Activated CD4-positive, alpha-beta T cell treated with anti-CD3 and anti-CD28 coated beads for 36 hours (primary cell): ENCODE measurements around the gene DKK3. TPM values are rescaled to one million over a fixed set of nuclear protein-coding genes. Genes with fewer than 3 reads are reported as not detected.
A peak's percentile ranks its signal among the peaks of the same experiment; 100 is the strongest.

Experiments
- ATAC-seq: fragments of 200-7000 bp; cut with Tn5 transposase; one replicate; pipeline ENCODE4 v1.10.0; 2021; ENCODE audit warnings: mild to moderate bottlenecking, moderate library complexity
- CTCF ChIA-PET: fragments of 350-600 bp; sonication (Branson Sonifier 250); formaldehyde crosslinking; loops from one replicate; lab custom pipeline; 2021; ENCODE audit warnings: antibody characterized with exemption; lab: Charles Lee
- POLR2A ChIA-PET: fragments of 350-600 bp; sonication (Branson Sonifier 250); formaldehyde crosslinking; loops from one replicate; lab custom pipeline; 2021; ENCODE audit warnings: antibody characterized with exemption, inconsistent platforms; lab: Charles Lee
- DNase-seq: peaks from one replicate; pipeline ENCODE4 v3.0.0-alpha.2; 2020
- H3K27ac Mint-ChIP-seq: one replicate; pipeline ENCODE4 v1.8.0; 2021; ENCODE audit warnings: mixed read lengths
- H3K27me3 Mint-ChIP-seq: one replicate; pipeline ENCODE4 v1.8.0; 2021; ENCODE audit warnings: mixed read lengths
- H3K36me3 Mint-ChIP-seq: one replicate; pipeline ENCODE4 v1.8.0; 2021; ENCODE audit warnings: low read depth, mixed read lengths
- H3K4me1 Mint-ChIP-seq: one replicate; pipeline ENCODE4 v1.8.0; 2021; ENCODE audit warnings: mixed read lengths
- H3K4me3 Mint-ChIP-seq: one replicate; pipeline ENCODE4 v1.8.0; 2021; ENCODE audit warnings: mild to moderate bottlenecking, moderate library complexity, mixed read lengths
- H3K9me3 Mint-ChIP-seq: one replicate; pipeline ENCODE4 v1.8.0; 2021; ENCODE audit warnings: low read depth, mixed read lengths
- intact Hi-C, 2 experiments: fragments of 100-400 bp; cut with DNase I in 1 of 2; cut with micrococcal nuclease in 1 of 2; formaldehyde crosslinking; loops; one replicate each; pipeline versions ENCODE4 v1.14.2 to v1.15.1; 2022 to 2024; cut with DNase I, micrococcal nuclease
- total RNA-seq, 2 experiments: library from RNA; stranded (reverse); gene quantifications; one replicate each; pipeline ENCODE4 v1.2.3, GENCODE V29; 2021

DKK3 gene
- not detected for total RNA-seq

DNA sequence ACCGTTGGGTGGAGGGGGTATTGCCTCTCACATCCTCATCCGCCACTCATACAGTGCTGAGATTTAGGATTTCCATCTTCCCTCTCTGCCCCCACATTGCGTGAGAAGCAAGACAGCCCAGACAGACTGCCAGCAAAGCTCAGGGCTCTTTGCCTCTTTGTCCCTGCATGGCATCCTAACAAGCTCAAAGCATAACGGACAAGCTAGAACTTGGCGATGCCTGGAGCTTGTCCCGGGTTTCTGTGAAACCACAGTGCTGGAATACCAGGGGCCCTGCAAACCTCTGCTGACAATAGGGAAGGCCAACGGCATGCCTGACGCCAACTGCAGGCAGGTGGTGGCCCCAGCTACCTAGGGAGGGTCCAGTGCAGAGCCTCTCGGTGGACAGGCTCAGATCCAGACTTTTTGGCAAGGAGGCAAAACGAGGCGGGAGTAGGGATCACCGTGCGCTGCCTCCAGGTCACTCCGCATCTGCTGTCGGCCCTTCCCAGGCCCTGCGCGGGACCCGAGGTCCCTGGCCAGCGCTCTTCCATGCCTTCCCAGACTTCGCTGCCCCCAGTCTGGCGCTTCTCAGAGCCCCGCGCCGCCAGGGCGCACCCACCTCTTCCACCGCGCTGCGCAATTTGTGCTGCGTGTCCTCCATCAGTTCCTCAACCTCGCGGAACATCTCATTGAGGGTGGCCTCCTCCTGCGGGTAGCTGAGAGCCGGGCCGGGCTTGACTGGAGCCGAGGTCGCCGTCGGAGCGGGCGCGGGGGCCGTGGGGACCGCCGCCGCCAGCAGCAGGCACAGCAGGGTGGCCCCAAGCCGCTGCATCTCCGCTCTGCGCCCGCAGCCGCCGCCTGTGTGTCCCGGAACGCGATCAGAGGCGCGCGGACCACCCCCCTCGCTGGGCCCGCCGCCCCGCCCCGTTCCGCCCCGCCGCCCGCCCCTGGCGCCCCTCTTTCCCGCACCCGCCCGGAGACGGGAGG, at the start of gene DKK3:
DKK3 (minus strand) TSS at position 858 of the 969 bp plus-strand sequence; CDS start at position 814, 44 bp downstream.
- CTCF ChIA-PET, result interaction anchor here (1.0 kb wide), 1 partner anchor 17 kb away, joined by 3 read pairs; no protein-coding TSS in a partner anchor
- POLR2A ChIA-PET, result interaction anchor here (0.6 kb wide), 1 partner anchor 37 kb away, joined by 3 read pairs; no protein-coding TSS in a partner anchor

DNA sequence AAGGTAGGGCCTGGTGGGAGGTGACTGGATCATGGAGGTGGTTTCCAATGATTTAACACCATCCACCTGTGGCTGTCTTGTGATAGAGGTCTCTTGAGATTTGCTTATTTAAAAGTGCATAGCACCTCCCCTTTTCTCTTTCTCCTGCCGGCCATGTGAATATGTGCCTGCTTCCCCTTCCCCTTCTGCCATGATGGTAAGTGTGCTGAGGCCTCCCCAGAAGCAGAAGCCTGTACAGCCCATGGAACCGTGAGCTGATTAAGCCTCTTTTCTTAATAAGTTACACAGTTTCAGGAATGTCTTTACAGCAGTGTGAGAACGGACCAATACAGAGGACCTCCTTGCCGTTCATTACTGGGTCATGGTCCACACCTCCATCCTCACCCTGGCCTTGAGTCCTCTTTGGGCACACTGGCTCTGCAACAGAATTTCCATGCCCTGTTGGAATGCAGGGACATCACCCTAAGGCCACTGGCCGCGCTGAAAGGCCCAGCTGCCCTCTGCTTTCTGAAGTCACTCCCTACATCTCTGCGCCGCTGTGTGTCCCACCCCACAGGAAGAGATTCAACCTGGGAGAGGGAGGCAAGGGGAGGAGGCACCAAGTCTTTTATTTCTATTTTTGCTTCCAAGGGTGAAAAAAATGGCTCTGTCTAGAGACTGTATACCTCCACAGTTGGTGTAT, 49.0 kb upstream of the DKK3 start:
- Mint-ChIP-seq H3K36me3 (no peaks in the 10 kb centered on the region), H3K4me1 (peaks cover 1% of the 10 kb centered on the region)

More for the DNA sequence above, at the start of gene DKK3:
- Mint-ChIP-seq H3K9me3 (no peaks in the 10 kb centered on the region), H3K4me3 (peak within 1 kb of the TSS; percentile 55), H3K27me3 (peaks cover 65% of the 10 kb centered on the region), H3K4me1 (peaks cover 11% of the 10 kb centered on the region), H3K27ac (no peak within 1 kb of the TSS), H3K36me3 (no peaks in the 10 kb centered on the region)
- intact Hi-C loops, result no loop called here
- peak; percentile 20 for DNase-seq
- ATAC-seq, result no peak

GRCh38 chr11:12056119-12056518, 47.7 kb upstream of the DKK3 start:
- ChIA-PET CTCF (interaction anchor here (0.6 to 2.8 kb wide), 5 partner anchors 8 to 226 kb away, joined by 3 to 17 read pairs (median 3); no protein-coding TSS in a partner anchor), POLR2A (no interaction called here)
- DNase-seq, result no peak
- Mint-ChIP-seq H3K27me3 (no peaks in the 10 kb centered on the region), H3K4me3 (no peak overlapping the region), H3K36me3 (no peaks in the 10 kb centered on the region), H3K4me1 (no peaks in the 10 kb centered on the region), H3K27ac (no peak overlapping the region), H3K9me3 (peaks cover 1% of the 10 kb centered on the region)
- intact Hi-C loops, result no loop called here
- ATAC-seq, result no peak

More for the DNA sequence above, 49.0 kb upstream of the DKK3 start:
- no peak overlapping the region for H3K27ac Mint-ChIP-seq
- no peak for DNase-seq
- H3K4me3 Mint-ChIP-seq, result no peak overlapping the region
- no peaks in the 10 kb centered on the region for H3K27me3 Mint-ChIP-seq
- ChIA-PET POLR2A (no interaction called here), CTCF (interaction anchor here (0.6 to 1.6 kb wide), 5 partner anchors 14 to 308 kb away, joined by 3 to 5 read pairs (median 3); no protein-coding TSS in a partner anchor)
- H3K9me3 Mint-ChIP-seq, result peaks cover 1% of the 10 kb centered on the region
- intact Hi-C loops, result no loop called here
- ATAC-seq, result no peak

- no peak for DNase-seq
- ChIA-PET POLR2A (no interaction called here), CTCF (interaction anchor here (1.1 to 3.9 kb wide), 7 partner anchors 12 to 235 kb away, joined by 3 to 33 read pairs (median 12); no protein-coding TSS in a partner anchor)
- peaks cover 3% of the 10 kb centered on the region for H3K4me1 Mint-ChIP-seq
- no peaks in the 10 kb centered on the region for H3K36me3 Mint-ChIP-seq
- no peaks in the 10 kb centered on the region for H3K27me3 Mint-ChIP-seq
- peaks cover 1% of the 10 kb centered on the region for H3K9me3 Mint-ChIP-seq
- ATAC-seq, result no peak
- no peak overlapping the region for H3K27ac Mint-ChIP-seq
- H3K4me3 Mint-ChIP-seq, result no peak overlapping the region
- intact Hi-C loops, result no loop called here
Observed at GRCh38 chr11:12053606-12054361, 45.4 kb upstream of the DKK3 start.

GRCh38 chr11:12052676-12053605, 44.5 kb upstream of the DKK3 start:
- peak; percentile 54 for DNase-seq
- POLR2A ChIA-PET, result interaction anchor here (1.3 kb wide), 1 partner anchor 229 kb away, joined by 4 read pairs; no protein-coding TSS in a partner anchor
- no peak overlapping the region for H3K27ac Mint-ChIP-seq

DNA sequence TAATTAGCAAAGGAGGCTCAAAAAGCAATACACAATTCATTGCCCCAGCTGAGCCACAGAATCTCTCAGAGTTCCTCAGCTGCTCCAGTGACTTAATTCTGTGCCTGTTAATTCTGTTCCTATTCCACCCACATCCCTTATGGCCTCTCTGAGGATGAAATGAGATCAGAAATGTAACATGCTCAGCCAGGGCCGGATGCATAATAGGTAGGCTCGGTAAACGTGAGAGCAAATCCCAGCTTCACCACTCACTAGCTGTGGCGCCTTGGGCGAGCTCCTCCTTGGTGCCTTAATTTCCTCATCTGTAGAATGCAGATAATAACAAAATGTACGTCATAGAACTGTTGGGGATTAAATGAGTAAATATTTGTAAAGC, 42.8 kb upstream of the DKK3 start:
- CTCF ChIA-PET, result interaction anchor here (0.5 to 3.9 kb wide), 12 partner anchors 25 to 251 kb away, joined by 3 to 33 read pairs (median 4); no protein-coding TSS in a partner anchor
- H3K9me3 Mint-ChIP-seq, result no peaks in the 10 kb centered on the region
- H3K27ac Mint-ChIP-seq, result no peak overlapping the region
- ATAC-seq (no peak), DNase-seq (no peak)
- intact Hi-C loops, result no loop called here
- POLR2A ChIA-PET, result interaction anchor here (0.6 to 1.1 kb wide), 2 partner anchors 100 to 129 kb away, joined by 3 to 4 read pairs; no protein-coding TSS in a partner anchor
- no peaks in the 10 kb centered on the region for H3K27me3 Mint-ChIP-seq
- H3K4me1 Mint-ChIP-seq, result peaks cover 9% of the 10 kb centered on the region
- no peaks in the 10 kb centered on the region for H3K36me3 Mint-ChIP-seq
- H3K4me3 Mint-ChIP-seq, result no peak overlapping the region

More at GRCh38 chr11:12052676-12053605, 44.5 kb upstream of the DKK3 start:
- Mint-ChIP-seq H3K9me3 (peaks cover 1% of the 10 kb centered on the region), H3K4me1 (peaks cover 4% of the 10 kb centered on the region), H3K4me3 (no peak overlapping the region), H3K27me3 (no peaks in the 10 kb centered on the region), H3K36me3 (no peaks in the 10 kb centered on the region)
- CTCF ChIA-PET, result interaction anchor here (1.1 to 3.9 kb wide), 8 partner anchors 12 to 434 kb away, joined by 3 to 33 read pairs (median 4); no protein-coding TSS in a partner anchor
- peak; percentile 60 for ATAC-seq
- intact Hi-C loops, result no loop called here

DNA sequence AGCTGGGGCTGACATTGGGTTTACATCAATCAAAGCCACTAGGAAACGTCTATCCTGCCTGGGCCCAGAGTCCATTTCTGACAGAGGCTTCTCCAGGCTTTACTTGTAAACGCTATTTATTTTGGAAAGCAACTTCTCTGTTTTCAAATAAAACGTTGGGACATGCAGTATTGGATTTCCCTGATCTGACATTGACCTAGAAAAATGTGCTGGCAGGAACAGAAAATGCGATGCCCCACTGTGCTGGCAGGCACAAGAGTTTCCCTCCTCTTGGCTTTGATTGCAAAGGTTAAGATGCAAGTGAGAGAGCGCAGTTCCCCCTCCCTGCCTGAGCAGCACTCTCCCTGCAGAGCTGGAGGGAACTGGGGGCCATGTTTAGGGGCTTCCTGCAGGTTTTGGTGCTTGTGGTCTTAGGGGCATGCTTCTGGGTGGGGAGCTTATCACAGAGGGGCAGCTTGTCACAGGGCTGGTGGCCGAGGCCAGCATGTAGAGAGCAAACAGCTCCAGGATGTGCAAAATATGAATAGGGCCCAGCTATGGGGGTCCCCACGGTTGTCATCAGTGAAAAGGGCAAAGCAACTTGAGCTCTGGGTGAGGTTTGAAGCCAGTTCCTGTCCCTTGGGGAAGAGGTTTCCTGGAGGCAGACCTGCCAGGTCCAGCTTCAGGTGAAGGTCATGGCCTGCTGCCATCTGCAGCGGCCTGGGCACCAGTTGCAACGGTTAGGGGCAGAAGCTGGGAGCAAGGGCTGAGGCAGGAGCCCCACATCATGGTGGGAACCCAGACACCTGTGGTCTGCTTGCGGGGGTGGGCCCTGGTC, 42.3 kb upstream of the DKK3 start:
- intact Hi-C loops, result no loop called here
- peaks cover 2% of the 10 kb centered on the region for H3K27me3 Mint-ChIP-seq
- no peak for DNase-seq

GRCh38 chr11:12048936-12049790, 40.7 kb upstream of the DKK3 start:
- Mint-ChIP-seq H3K4me1 (peaks cover 9% of the 10 kb centered on the region), H3K27ac (peak overlapping the region; percentile 62), H3K36me3 (no peaks in the 10 kb centered on the region), H3K9me3 (no peaks in the 10 kb centered on the region), H3K27me3 (peaks cover 4% of the 10 kb centered on the region), H3K4me3 (no peak overlapping the region)
- CTCF ChIA-PET, result interaction anchor here (1.6 to 5.9 kb wide), 2 partner anchors 224 to 231 kb away, joined by 6 to 168 read pairs; no protein-coding TSS in a partner anchor
- ATAC-seq (no peak), DNase-seq (no peak)
- POLR2A ChIA-PET, result no interaction called here
- intact Hi-C loops, result loop anchor here (5.0 kb wide), 2 partner anchors 103 to 843 kb away; no protein-coding TSS in a partner anchor

More for the DNA sequence above, 42.3 kb upstream of the DKK3 start:
- POLR2A ChIA-PET, result interaction anchor here (0.6 to 1.1 kb wide), 2 partner anchors 100 to 130 kb away, joined by 3 to 4 read pairs; no protein-coding TSS in a partner anchor
- no peak for ATAC-seq
- CTCF ChIA-PET, result interaction anchor here (0.5 to 3.9 kb wide), 14 partner anchors 25 to 250 kb away, joined by 3 to 33 read pairs (median 4); no protein-coding TSS in a partner anchor
- H3K4me3 Mint-ChIP-seq, result no peak overlapping the region
- no peak overlapping the region for H3K27ac Mint-ChIP-seq
- H3K4me1 Mint-ChIP-seq, result peaks cover 9% of the 10 kb centered on the region
- H3K9me3 Mint-ChIP-seq, result no peaks in the 10 kb centered on the region
- no peaks in the 10 kb centered on the region for H3K36me3 Mint-ChIP-seq
